Panc1 (cell line): ENCODE results near the gene STMP1.

Source experiments
- POLR2AphosphoS5 ChIP-seq: IDR thresholded peaks from 2 replicates; pipeline ENCODE4 v1.6.1; 2012; ENCODE audit warnings: mild to moderate bottlenecking, low read depth, low read length, moderate library complexity
- TCF7L2 ChIP-seq: IDR thresholded peaks from 2 replicates; pipeline ENCODE4 v1.6.1; 2011; ENCODE audit warnings: mild to moderate bottlenecking, low read depth, low read length, inconsistent platforms
- TF ChIP-seq, protein P1 (sequence below): fragments of 450-650 bp; IDR thresholded peaks from 2 replicates; pipeline ENCODE4 v1.5.1; 2017; ENCODE audit warnings: mild to moderate bottlenecking
- TF ChIP-seq, protein P2 (sequence below), 2 experiments: IDR thresholded peaks; 2 replicates each; pipeline ENCODE4 v1.6.1; 2011 to 2012; ENCODE audit warnings: low read depth in 2 of 2, control low read depth in 1 of 2, low read length in 1 of 2, mild to moderate bottlenecking in 1 of 2, moderate library complexity in 1 of 2; ENCODE audit not compliant: insufficient read depth in 1 of 2

DNA sequence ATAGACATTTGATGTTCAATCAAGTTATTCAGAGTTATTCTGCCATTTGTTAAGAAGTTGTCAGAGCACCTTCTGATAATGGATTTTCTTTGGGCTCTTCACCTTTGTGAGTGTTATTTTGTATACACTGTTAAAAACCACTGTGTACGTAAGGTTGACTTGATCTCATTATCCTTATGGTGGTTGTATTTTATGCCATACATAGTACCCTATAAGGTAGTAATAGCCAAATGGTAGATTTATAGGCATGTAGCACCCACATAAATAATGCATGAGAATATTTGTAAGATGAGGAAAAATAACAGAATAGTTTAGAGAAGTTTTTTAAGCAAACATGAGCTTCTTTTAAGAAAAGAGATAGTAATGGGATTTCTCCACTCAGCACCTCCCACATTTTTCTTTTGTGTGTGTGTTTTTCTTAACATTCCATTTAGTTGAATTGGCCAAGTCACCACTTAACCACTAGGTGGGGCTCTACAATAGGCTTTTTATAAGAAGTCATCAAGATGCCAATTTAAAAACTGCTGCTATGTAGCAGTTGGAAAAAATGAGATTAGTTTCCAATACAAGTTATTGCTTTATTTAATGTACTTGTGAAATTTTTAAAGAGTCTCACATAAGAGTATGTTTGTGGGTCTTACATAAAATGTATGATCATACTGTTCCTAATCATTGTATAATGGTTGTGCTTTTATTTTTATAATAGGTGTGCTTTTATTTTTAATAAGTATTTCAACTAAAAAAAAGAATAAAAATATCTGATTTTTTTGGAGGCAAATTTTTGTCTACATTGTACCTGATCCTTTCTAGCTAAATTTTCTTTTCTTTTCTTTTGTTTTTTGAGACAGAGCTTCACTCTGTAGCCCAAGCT lies 41.1 kb upstream of the STMP1 start:
- TF ChIP-seq, protein P1, sequence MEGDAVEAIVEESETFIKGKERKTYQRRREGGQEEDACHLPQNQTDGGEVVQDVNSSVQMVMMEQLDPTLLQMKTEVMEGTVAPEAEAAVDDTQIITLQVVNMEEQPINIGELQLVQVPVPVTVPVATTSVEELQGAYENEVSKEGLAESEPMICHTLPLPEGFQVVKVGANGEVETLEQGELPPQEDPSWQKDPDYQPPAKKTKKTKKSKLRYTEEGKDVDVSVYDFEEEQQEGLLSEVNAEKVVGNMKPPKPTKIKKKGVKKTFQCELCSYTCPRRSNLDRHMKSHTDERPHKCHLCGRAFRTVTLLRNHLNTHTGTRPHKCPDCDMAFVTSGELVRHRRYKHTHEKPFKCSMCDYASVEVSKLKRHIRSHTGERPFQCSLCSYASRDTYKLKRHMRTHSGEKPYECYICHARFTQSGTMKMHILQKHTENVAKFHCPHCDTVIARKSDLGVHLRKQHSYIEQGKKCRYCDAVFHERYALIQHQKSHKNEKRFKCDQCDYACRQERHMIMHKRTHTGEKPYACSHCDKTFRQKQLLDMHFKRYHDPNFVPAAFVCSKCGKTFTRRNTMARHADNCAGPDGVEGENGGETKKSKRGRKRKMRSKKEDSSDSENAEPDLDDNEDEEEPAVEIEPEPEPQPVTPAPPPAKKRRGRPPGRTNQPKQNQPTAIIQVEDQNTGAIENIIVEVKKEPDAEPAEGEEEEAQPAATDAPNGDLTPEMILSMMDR, result peak; percentile 83; the same call in 1 of the 2 replicates
- TF ChIP-seq POLR2AphosphoS5 (no peak), TCF7L2 (no peak)
- TF ChIP-seq, protein P2, sequence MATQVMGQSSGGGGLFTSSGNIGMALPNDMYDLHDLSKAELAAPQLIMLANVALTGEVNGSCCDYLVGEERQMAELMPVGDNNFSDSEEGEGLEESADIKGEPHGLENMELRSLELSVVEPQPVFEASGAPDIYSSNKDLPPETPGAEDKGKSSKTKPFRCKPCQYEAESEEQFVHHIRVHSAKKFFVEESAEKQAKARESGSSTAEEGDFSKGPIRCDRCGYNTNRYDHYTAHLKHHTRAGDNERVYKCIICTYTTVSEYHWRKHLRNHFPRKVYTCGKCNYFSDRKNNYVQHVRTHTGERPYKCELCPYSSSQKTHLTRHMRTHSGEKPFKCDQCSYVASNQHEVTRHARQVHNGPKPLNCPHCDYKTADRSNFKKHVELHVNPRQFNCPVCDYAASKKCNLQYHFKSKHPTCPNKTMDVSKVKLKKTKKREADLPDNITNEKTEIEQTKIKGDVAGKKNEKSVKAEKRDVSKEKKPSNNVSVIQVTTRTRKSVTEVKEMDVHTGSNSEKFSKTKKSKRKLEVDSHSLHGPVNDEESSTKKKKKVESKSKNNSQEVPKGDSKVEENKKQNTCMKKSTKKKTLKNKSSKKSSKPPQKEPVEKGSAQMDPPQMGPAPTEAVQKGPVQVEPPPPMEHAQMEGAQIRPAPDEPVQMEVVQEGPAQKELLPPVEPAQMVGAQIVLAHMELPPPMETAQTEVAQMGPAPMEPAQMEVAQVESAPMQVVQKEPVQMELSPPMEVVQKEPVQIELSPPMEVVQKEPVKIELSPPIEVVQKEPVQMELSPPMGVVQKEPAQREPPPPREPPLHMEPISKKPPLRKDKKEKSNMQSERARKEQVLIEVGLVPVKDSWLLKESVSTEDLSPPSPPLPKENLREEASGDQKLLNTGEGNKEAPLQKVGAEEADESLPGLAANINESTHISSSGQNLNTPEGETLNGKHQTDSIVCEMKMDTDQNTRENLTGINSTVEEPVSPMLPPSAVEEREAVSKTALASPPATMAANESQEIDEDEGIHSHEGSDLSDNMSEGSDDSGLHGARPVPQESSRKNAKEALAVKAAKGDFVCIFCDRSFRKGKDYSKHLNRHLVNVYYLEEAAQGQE (IDR thresholded peaks at IDR 0.05; ENCODE audit: insufficient read depth in 1 of 2, low read depth in 2 of 2, low read length in 1 of 2), result no peak
